HG02642 (cell line): ENCODE data around the gene MSL1.
A peak's percentile ranks its signal among the peaks of the same experiment; 100 is the strongest.

Experiments
- ATAC-seq: cut with Tn5 transposase; IDR thresholded peaks from one replicate; pipeline ENCODE4 v1.9.1; 2021; ENCODE audit warnings: mild to moderate bottlenecking; ENCODE audit not compliant: unreplicated experiment, poor library complexity

The MSL1 gene

DNA sequence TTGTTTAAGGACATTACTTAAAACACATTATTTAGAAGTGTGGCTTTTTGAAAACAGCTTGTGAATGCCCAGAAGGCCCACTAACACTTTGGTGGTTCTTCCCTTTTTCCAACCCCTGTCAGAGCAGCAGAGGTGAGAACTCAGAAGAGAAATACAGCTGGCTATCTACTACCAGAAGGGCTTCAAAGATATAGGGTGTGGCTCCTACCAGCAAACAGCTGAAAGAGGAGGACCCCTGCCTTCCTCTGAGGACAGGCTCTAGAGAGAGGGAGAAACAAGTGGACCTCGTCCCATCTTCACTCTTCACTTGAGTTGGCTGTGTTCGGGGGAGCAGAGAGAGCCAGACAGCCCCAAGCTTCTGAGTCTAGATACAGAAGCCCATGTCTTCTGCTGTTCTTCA lies 48.6 kb downstream of the MSL1 start:
- ATAC-seq, result no peak

DNA sequence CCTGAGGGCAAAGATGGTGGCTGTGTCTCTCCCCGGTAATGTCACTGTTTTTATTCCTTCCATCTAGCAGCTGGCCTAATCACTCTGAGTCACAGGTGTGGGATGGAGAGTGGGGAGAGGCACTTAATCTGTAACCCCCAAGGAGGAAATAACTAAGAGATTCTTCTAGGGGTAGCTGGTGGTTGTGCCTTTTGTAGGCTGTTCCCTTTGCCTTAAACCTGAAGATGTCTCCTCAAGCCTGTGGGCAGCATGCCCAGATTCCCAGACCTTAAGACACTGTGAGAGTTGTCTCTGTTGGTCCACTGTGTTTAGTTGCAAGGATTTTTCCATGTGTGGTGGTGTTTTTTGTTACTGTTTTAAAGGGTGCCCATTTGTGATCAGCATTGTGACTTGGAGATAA lies 50.0 kb downstream of the MSL1 start:
- no peak for ATAC-seq

DNA sequence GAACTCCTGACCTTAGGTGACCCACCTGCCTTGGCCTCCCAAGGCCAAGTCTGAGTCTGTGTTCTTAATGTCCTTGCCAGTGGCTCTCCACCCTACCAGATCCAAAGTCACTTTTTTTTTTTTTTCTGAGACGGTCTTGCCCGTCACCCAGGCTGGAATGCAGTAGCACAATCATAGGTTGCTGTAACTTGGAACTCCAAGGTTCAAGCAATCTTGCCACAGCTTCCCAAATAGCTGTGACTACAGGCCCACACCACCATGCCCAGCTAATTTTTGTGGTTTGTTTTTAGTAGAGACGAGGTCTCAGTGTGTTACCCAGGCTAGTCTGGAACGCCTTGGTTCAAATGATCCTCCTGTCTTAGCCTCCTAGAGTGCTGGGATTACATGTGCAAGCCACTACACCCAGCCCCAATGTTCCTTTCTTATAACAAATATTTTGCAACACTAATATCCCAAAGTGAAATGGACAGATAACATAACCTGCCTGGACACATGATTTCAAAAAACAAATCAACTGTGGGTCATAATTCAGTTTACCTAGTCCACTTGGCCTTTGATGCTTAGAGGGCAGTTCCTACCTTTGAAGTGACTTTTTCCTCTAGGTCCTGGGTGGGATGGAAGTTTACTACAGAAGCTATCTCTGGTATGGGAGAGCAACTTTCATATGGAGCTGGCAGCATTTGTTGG lies 51.5 kb downstream of the MSL1 start:
- no peak for ATAC-seq

DNA sequence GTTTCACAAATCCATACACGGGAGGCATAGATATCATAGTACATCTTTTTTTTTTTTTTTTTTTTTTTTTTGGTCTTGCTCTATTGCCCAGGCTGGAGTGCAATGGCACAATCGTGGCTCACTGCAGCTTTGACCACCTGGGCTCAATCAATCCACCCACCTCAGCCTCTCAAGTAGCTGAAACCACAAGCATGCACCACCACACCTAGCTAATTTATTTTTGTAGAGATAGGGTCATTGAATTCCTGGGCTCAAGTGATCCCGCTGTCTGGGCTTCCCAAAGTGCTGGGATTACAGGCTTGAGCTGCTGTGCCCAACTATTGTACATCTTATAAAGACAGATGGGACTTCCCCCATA lies 52.0 kb downstream of the MSL1 start:
- ATAC-seq, result no peak

DNA sequence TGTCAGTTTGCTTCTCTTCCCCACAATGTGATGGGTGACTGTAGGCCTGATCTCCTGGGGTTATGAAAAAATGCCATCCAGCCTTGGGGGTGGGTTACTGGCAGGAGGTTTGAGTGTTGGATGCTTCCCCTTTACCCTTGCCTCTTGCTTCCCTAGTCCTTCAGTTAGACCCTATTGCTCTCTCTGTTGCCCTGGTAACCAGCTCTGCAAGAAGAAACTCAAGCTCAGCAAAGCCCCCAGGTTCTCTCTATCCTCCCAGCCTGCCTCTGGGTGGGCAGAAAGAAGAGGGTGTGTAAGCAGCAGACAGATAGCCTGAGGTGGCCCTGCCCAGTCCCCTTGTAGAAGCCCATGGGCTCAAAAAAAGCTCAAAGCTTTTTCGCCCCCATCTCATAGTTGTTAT lies 52.7 kb downstream of the MSL1 start:
- ATAC-seq, result no peak

DNA sequence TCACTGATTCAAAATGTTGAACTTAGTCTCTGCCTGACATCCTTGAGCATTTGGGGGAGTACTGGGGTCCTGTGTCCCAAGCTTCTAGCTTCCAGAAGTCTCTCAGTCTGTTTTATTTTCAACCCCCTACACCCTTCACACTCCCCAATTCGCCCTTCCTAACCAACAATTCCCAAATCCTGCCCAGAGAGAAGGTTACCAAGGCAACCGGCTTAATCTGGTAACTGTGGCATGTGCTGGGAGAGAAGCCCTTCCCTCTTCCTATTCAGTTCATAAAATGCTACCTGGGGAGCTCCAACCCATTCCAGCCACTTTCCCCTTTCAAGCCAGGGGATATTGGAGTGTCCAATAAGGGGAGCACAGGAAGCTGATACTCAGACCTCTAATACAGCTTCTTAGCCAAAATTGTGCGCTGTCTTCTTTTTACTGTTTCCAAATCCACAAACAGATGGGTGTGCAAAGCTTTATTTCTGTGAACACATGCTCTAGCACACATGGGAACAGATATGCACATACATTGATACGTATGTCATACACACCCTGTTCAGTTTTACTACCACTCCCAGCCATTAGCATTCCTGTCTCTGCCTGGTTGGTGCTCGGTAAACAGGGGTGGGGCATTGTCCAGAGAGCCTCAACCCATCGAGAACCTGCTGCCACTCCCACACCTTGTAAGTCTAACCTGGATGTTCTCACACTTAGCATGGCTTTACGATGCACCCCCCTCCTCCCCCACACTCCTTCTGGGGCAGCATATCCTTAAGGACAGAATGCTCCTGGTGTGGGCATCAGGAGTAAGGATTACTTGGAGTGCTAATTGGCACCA lies 54.4 kb downstream of the MSL1 start:
- no peak for ATAC-seq

DNA sequence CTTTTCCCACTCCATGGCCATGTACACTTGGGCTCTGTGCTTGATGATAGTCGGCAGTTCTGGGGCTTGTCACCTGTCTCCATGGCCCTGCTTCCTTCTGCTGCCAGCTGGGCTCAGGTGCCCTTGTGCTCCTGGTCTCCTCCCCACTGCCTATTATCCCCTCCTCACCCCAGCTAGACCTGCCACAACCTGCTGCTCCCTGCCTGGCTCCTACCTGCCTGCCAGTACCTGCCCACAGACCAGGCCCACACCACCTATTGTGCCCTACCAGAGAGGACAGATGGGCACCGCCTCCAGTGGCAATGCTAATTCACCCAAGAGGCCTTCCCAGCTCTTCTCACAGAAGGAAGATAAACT lies 55.0 kb downstream of the MSL1 start:
- no peak for ATAC-seq

DNA sequence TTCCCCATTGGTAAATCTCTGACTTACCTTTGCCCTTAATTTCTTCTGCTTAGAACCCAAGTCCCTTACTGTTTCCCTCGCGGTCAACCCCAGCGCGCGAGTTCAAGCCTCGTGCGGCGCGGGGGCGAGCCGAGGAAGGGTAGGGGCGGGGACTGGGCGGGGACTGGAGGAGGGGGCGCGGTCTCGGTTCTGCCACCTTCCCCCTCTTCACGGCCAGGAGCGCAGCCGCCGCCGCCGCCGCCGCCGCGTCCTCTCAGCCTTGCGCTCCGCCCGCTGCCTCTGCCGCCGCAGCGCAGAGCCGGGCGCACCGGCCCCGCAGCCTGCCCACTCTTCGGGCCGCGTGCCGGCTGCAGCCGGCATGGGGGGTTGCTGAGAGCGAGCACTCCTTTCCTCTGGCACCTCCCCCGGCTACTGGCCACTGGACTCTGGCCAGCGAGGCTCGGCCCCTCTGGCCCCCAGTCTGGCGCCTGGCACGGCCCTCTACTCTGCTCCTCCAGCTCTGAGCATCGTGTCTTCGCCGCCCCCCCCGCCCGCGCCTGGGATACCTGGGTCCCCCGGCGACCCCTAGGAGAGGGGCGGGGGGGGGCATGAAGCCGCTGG lies 55.6 kb downstream of the MSL1 start, which contains the start of gene RAPGEFL1:
Gene RAPGEFL1 (plus strand): TSS at position 196 of the 600 bp plus-strand sequence. CDS start 392 bp downstream, at position 588.
- ATAC-seq, result peak; percentile 67

DNA sequence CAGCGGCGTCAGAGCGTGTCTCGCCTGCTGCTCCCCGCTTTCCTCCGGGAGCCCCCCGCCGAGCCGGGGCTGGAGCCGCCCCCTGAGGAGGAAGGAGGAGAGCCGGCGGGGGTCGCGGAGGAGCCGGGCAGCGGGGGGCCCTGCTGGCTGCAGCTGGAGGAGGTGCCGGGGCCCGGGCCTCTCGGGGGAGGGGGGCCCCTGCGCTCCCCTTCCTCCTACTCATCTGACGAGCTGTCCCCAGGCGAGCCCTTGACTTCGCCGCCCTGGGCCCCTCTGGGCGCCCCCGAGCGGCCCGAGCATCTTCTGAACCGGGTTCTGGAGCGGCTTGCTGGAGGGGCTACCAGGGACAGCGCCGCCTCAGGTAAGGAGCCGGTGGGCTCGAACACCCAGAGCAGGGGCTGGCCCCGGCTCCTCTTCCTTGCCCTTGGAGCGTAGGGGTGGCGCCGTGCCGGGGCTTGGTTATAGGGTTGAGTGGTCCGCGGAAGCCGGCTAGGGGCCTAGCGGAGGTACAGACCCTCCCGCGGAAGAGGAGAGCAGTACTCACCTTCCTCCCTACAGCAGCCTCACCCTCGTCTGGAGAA lies 56.3 kb downstream of the MSL1 start:
- no peak for ATAC-seq

DNA sequence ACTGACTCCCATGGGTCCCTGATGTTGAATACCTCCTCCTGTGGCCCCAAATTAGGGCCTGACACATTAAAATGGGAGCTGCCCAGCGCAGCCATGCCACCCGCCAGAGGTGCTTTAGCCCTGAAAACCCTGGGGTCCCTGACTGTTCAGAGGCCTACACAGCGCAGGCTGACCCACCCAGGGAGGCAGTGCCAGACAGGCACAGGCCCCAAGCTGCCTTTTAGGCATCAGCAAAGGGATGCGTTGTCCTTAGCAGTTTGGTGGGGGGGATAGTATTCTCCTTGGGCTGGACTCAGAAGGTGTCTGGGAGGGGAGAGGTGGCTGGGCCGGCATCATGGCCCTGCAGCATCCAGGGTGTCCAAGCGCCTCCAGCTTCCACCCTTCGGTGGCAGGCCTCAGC lies 56.9 kb downstream of the MSL1 start:
- no peak for ATAC-seq

DNA sequence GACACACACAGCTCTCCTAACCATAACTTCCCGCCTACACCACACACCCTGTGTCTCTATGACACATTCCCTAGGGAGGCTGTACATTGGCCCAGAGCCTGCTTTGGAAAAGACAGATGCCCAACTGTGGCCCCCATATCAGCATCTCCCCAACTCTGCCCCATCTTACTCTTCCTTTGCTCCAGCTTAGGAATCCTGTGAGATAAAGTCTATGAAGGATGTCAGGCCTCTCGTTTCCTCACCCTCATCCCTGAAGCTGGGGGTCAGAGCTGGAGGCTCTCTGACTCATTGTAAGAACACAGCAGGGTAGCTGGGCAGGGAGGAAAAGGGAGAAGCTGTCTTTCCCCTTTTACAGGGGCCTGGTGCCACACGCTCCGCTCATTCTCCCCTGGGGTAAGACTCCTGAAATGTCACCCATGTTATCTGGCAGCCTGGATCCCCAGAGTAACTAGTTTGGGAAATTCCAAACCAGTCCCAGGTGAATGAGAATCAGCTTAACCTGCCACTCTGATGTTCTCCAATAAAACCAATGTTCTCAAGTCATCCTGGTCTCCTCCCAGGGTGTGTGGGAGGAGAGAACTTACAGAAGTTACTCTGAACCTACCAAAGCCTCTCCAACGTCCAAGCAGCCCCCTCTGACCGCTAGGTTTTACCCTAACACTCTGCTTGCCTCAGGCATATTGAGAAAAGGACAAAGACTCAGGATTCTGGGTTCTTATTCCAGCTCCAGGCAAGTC lies 58.3 kb downstream of the MSL1 start:
- ATAC-seq, result no peak

DNA sequence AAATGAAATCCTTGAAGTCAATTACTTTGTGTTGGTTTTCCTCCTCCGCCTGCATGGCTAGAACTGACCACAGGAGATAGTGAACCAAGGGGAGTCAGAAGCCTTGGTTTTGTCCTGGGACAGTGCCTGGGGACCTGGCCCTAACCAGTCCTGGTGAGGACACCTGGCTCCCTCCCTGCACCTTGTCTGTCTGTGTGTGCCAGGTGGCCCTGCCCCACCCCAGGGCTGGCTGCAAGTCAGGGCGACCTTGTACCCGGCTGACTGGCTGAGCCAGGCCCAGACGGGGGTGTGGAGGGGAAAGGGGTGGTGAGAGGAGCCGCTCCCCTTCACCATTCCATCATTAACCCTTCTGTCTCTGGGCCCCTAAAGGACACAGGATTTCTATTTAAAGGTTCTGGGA lies 58.9 kb downstream of the MSL1 start:
- no peak for ATAC-seq

DNA sequence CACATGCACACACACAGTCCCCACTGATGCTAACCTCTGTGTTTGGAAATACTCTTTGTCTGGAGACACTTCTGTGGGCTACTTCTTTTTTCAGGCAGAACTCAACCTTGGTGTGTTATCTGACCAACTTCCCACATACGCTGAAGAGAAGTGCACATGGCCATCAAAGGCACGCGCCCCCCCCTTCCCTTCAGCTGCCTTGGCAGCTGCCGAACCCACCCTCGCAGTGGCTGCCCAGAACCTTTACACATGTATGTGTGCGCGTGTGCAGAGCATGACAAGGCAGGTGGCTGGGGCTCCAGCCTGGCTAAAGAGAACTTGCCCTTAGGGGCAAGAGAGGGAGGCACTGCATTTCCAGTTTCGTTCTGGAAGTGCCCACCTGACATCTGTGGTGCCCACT lies 59.4 kb downstream of the MSL1 start:
- ATAC-seq, result no peak

DNA sequence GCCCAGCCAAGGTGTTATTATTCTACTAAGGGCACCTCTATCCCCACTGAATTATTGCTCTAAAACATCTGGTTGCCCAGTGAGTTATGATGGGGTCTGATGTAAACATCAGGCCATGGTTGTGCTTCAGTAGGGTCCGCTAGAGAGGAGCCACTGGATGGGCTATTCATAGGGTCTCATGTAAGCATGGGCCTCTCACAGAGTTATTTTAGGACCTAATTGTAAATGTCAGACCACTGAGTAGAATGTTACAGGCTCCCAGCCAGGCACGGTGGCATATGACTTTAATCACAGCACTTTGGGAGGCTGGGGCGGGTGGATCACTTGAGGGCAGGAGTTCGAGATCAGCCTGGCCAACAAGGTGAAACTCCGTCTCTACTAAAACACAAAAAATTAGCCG lies 60.8 kb downstream of the MSL1 start:
- ATAC-seq, result no peak
